Measurements from ENCODE around the gene LAMTOR1.
"Not testable (repeated sequence)": the region's sequence is repeated elsewhere in the genome, so short reads cannot be mapped to it uniquely, and the experiment has no call there.

LAMTOR1 gene

GRCh38 chr11:72140661-72141060, 37.6 kb upstream of the LAMTOR1 start:
- no peak for TF ChIP-seq CTCF (IDR thresholded peaks at IDR 0.05; ENCODE audit: control insufficient read depth, extremely low read depth, insufficient read depth)
- DNase-seq (ENCODE audit: low read depth): no peak
- H3K4me3 ChIP-seq (ENCODE audit: low read depth, low read length): no peak overlapping the region

- no peak for DNase-seq (ENCODE audit: low read depth)
- no peak overlapping the region for H3K4me3 ChIP-seq (ENCODE audit: low read depth, low read length)
- TF ChIP-seq CTCF (IDR thresholded peaks at IDR 0.05; ENCODE audit: control insufficient read depth, extremely low read depth, insufficient read depth): no peak
These were observed 36.4 kb upstream of the LAMTOR1 start for GRCh38 chr11:72139500-72139899.

- H3K4me3 ChIP-seq (ENCODE audit: low read depth, low read length): no peak overlapping the region
- TF ChIP-seq CTCF (IDR thresholded peaks at IDR 0.05; ENCODE audit: control insufficient read depth, extremely low read depth, insufficient read depth): no peak
- DNase-seq (ENCODE audit: low read depth): no peak
These were observed 35.8 kb upstream of the LAMTOR1 start for GRCh38 chr11:72138821-72139390.

GRCh38 chr11:72136684-72137262, 33.7 kb upstream of the LAMTOR1 start:
- no peak for DNase-seq (ENCODE audit: low read depth)
- TF ChIP-seq CTCF (IDR thresholded peaks at IDR 0.05; ENCODE audit: control insufficient read depth, extremely low read depth, insufficient read depth): no peak
- no peak overlapping the region for H3K4me3 ChIP-seq (ENCODE audit: low read depth, low read length)

GRCh38 chr11:72135891-72136683, 33.0 kb upstream of the LAMTOR1 start:
- DNase-seq (ENCODE audit: low read depth): no peak
- no peak overlapping the region for H3K4me3 ChIP-seq (ENCODE audit: low read depth, low read length)
- no peak for TF ChIP-seq CTCF (IDR thresholded peaks at IDR 0.05; ENCODE audit: control insufficient read depth, extremely low read depth, insufficient read depth)

GRCh38 chr11:72135473-72135872, 32.4 kb upstream of the LAMTOR1 start, which contains the start of gene FOLR3:
FOLR3 (plus strand) TSS chr11:72135725; CDS start chr11:72135953, 228 bp downstream.
- DNase-seq (ENCODE audit: low read depth); H3K4me3 ChIP-seq (ENCODE audit: low read depth, low read length): not testable (repeated sequence)

- no peak overlapping the region for H3K4me3 ChIP-seq (ENCODE audit: low read depth, low read length)
- no peak for TF ChIP-seq CTCF (IDR thresholded peaks at IDR 0.05; ENCODE audit: control insufficient read depth, extremely low read depth, insufficient read depth)
- no peak for DNase-seq (ENCODE audit: low read depth)
These were observed 29.5 kb upstream of the LAMTOR1 start for GRCh38 chr11:72132646-72133045.

Measured in LNCaP clone FGC (cell line).